Stimulated activated CD4-positive, alpha-beta T cell treated with anti-CD3 and anti-CD28 coated beads, Interleukin-12 subunit alpha, Interleukin-12 subunit beta, amount 100 ng/mL, for 48 hours (primary cell): ENCODE measurements around the gene RBM24.
A peak's percentile ranks its signal among the peaks of the same experiment; 100 is the strongest.

Experiments used
- DNase-seq, 3 donors: peaks; one replicate each; pipeline ENCODE4 v3.0.0-alpha.2; 2020; ENCODE audit warnings: low read depth in 2 of 3, low spot score in 1 of 3

RBM24 gene

DNA sequence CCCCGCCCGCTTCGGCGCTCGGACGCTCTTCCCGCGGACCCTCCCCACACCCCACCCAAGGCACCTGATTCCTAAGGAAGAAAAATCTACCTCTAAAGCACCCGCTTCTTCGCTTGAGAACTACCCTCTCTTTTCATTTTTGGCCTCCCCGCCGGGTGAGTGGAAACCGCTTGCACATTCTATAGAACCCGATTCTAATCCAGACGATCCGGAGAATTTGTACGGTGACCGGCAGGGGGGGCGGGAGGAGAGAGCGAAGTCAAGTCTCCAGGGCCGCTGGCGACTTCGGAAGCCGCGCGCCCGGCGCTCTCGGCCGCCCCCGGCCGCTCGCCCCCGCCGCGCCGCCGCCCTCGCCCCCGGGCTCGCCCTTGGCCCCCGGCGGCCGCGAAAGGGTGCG lies at the start of gene RBM24:
Gene RBM24, plus strand, starts transcription at position 262 of the 397 bp plus-strand sequence. CDS start 221 bp downstream, outside the sequence.
- DNase-seq, result peak; percentile 10 to 23 (median 15)

DNA sequence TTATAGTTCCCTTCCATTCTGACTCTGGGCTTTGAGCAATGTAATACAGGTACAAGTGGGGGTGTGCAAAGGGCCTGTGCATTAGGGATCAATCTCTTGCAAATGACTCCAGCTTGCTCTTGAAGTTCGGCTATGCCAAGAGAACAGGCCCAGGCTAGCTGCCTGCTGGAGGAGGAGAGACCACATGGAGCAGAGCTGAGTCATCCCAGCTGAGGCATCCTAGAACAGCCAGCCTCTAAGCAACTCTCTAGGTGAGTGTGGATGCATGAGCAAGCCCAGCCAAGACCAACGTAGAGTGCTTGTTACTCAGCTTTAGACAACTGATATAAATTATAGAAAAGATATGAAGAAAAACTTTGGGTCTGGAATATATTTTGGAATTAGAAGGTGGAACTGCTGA lies 47.6 kb upstream of the RBM24 start:
- no peak for DNase-seq

DNA sequence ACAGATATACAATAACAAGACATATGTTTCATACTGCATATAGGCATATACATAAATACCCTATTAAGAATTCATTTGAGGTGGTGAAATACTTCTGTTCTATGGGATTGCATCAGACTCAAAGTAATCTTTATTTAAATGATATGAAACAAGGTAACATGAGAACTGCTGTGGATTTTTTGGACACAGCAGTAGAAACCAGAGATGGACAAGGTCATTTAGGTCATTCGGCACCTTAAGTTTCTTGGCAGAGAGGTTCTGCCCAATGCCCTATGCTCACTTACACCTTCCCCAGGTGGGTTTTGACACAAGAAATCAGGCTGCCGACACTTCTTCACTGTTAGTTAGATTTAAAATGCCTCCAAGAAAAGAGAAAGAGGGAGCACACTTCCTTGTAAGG lies 43.9 kb upstream of the RBM24 start:
- no peak for DNase-seq

DNA sequence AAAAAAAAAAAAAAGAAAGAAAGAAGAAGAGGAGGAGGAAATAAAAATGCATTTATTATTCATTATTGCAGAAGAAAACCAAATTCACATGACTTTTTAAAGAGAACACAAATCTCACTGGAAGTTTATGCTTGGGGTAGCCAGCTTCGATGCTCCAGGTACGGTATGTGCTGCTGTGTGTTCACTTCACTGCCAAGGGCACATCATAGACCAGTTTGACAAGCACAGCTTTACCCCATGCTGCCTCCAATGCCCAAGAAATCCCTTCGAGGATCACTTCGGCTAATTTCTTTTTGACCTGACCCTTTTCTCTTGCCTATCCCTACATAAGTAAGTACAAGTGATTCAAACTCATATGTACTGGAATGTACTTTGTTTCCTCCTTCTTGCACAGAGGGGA lies 41.9 kb upstream of the RBM24 start:
- no peak for DNase-seq

DNA sequence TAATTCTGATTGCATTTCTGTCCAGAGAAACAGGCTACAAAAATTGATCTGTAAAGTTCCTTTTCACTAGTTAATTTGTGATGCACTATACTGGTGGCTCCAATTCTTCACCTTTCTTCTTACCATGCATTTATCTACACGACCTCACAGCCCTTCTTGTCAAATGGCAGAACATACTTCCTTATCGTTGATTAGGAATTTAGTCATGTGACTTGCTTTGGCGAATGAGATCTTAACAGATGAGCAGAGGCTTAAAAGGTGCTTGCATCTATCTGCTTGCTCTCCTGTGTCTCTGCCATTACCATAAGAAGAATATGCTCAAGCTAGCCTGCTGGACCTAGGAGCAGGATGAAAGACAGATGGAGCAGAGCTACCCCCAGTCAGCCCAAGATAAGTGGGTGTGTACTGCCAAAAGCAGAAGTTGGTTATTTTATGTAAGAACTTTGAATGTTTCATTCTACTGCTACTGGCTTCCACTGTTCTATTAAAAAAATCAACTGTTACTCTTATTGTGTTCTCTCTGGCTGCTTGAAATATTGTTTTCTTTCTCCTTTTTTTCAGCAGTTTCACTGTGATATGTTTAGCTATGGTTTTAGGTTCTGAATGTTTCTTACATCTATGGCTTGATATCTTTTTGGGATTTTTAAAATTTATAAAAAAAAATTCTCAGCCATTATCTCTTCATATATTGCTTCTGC lies 40.2 kb upstream of the RBM24 start:
- DNase-seq, result no peak

DNA sequence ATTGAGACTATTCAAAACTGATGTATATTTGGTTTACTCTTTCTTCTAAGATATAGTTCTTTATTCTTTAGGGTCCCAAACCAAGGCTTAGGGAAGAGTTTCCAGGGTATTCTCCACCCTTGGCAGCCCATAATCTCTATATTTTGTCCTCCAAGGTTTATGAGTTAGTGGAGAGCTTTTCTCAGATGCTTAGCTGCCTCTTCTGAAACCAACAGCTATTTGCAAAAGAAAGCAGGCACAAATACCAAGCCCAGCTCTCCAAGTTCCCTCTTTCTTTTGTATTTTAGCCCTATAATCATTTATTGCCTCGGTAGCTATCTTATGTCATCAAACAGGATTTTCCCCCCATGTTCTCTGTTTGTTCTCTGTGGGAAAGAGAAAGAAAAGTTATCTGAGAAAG lies 39.1 kb upstream of the RBM24 start:
- DNase-seq, result no peak

DNA sequence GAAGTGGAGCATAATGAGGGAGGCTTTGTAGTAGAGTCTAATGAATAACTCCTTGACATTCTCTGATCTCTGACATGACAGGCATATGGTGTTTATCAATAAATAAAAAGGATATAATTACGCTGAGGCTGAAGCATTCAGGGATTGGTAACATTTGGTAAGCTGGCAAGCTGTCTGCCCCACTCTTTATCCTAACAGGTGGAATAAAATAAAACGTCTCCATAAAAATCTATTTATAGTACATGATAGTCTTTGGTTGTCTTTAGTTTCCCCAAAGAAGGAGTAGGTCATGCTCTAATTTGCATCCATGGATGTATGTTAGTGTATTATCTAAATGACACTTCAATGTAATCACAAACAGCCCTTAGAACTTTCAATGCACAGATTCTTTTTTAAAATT lies 30.9 kb upstream of the RBM24 start:
- no peak for DNase-seq

DNA sequence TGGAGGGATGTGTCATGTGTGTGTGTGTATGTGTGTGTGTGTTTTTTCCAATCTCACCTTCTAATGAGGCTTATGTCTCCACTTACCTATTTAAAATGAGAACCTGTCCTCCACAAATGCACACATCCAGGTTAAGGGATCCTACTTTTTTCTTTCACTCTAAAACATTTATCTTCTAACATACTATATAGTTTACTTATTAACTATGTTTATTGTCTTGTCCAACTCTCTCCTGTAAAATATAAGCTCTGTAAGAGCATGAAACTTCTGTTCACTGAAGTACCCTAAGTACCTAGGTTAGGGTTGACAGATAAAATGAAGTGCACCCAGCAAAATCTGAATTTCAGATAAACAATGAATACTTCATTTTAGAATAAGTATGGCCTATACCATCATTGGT lies 29.2 kb upstream of the RBM24 start:
- DNase-seq, result no peak

DNA sequence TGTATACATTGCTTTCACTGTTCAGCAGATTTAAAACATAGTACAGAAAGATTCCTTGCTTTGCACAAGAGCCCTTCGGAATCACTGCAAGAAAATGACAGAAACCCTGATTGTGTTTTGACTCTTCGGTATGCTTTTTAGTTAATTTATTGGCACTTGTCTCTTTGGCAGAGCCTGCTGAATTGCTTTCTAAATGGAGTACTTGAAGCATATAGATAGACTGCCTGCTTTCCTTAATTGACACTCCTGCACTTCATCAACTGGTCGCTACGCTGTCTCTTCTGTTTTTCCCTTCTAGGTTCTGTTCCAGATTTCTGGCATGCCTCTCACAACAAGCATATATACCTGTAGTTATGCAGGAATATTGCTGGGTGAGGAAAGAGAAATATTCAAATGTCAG lies 22.4 kb upstream of the RBM24 start:
- DNase-seq, result no peak

DNA sequence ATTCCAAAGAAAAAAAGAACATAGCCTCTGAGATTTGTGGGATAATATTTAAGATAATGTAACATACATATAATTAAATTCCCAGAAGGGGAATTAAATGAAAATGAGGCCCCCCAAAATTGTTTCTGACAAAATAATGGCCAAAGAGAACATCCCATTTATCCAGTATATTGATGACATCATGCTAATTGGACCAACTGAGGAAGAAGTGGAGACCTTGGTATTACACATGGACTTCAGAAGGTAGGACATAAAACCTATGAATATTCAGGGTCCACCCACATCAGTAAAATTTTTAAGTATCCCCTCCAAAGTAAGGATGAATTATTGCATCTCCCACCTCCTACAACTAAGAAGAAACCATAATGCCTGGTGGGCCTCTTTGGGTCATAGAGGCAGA lies 15.6 kb upstream of the RBM24 start:
- DNase-seq, result no peak

DNA sequence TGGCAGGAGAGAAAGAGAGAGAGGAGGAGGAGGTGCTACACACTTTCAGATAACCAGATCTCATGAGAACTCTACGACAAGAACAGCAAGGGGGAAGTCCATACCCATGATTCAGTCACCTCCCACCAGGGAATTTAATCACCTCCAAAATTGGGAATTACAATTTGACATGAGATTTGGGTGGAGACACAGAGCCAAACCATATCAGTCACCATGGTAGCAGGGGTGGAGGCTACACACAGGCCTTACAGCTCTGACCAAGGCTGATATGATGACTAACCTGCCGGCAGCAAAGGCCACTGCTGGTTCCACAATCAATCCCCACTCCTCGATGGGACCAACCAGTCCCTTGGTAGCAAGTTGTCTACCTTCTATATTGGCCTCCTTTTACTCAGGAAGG lies 13.6 kb upstream of the RBM24 start:
- no peak for DNase-seq

DNA sequence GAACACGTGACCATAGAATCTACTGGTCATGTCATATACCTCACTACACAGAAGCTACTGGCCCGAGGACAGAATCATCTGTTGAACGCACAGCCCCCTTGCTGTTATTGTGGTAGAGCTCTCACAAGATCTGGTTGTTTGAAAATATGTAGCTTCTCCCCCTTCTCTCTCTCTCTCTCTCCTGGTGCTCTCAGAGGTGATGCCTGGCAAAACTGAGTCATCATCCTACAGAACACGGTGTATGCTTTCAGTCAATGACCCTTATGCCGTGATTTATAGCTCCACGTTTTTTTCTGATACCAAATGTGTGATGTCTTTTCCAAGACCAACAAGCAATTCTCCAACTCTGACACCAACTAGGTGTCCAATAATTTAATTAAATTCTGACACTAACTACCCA lies 13.0 kb upstream of the RBM24 start:
- no peak for DNase-seq

DNA sequence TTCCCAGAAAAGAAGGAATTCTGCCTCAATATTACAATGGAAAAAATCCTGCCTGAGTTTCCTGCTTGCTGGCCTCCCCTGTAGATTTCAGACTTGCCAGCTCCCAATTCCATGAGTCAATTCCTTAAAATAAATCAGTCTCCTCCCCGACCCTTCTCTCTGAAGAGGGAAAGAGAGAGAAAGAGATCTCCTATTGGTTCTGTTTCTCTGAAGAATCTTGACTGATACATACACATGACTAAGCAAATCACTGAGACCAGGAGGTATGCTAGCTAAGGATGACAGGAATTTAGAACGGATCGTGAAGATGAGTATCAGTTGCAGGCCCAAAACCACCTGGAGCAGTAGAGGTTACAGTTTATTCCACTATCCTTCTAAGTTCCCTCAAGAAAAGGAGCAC lies 11.3 kb upstream of the RBM24 start:
- no peak for DNase-seq

DNA sequence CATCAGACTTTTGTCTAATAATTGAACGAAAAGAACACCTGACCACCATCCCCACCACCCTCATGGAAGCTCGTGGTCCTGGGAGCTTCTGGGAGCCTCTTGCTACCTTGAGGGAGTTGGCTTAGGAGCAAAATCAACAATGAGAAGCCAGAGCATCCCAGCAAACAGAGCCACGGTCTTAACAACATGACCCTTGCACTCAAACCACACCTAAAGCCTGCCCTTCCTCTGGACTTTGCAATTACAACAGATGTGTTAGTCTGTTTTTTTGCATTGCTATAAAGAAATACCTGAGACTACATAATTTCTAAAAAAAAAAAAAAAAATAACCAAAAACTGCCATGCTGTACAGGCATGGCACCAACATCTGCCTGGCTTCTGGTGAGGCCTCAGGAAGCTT lies 9.5 kb upstream of the RBM24 start:
- DNase-seq, result no peak

DNA sequence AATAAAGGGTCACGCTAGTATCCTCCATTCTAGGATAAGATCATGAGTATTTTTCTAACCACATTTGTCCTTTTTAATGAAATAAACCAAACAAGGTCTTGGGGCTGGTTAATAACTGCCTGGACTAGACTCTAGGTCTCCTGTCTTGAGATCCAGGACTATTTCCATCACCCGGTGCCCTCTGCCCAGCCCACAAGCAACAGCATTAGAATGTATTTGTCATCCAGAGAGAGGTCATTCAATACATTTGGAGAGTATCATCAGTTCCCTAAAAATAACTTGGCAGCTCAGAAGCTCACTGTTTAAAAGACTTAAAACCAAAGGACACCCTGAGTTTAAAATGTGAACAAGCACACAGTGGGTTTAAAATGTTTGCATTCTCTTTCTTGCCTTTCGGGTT lies 4.4 kb upstream of the RBM24 start:
- DNase-seq, result no peak

DNA sequence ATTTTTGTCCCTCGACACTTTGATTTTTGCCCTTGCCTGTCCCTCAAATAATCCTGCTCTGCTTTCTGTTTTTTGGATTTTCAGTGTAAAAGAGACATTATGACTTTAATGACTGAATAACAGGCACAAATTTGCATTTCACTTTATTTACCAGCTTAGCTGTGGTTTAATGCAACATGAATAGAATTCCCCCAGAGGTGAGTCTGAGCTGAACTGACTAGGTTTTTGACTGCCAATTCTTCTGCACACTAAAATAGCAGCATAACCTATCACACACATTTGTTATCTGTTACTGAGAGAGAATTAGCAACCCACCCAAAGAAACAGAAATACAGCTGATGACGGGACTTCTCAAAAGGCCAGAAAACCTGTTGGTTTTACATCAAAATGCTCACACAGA lies 3.9 kb upstream of the RBM24 start:
- DNase-seq, result no peak

DNA sequence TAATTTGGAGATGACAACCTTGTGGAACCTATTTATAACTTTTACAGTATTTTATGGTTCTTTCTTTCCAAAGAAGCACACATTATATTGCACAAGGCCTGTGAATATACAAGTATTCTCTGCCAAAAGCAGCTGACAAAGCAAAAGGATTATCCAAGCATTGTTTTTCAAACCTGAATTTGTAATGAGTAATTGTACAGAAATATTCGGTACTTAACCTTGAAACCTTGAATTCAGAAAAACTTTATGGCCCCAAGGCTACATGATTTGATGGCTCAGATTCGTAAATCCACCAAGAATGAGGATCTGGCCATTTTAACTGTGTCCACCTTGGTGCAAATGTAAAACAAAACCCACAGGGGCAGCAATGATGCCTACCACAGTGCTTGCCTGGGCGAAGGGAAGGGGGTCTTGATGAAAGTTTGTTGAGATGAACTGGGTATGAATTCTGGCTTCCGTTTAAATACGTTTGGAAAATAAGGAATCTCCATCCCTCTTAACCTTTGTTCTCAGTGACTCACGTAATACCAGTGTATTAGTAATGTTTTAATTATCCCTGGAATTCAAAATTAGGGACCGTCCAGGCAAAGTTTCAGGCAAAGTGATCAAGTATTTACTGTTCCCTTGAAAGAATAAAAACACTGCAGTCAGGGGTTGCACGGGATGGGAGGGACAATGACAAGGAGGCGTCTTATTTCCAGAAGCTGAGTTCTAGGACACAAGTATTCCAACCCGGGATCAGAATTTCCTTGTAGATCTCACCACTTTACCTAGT lies 2.7 kb upstream of the RBM24 start:
- no peak for DNase-seq

DNA sequence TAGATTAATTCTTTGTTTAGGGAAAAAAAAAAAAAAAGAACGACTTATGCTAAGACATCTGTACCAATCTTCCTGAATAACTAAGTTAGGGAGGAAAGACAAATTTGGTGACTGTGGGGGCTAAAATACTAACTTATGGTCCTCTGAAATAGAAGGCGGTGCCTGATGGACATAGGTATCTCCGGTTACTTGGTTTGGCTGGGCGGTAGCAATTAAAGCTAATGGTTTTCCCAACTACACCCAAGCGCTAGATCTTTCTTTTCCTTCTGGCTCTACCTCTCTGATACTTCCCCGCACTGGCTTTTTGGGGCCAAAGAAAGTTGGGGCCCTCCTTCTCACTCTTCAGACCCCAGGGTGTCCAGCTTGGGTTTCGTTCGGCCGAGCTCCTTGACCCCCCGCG lies 1.0 kb upstream of the RBM24 start:
- no peak for DNase-seq

DNA sequence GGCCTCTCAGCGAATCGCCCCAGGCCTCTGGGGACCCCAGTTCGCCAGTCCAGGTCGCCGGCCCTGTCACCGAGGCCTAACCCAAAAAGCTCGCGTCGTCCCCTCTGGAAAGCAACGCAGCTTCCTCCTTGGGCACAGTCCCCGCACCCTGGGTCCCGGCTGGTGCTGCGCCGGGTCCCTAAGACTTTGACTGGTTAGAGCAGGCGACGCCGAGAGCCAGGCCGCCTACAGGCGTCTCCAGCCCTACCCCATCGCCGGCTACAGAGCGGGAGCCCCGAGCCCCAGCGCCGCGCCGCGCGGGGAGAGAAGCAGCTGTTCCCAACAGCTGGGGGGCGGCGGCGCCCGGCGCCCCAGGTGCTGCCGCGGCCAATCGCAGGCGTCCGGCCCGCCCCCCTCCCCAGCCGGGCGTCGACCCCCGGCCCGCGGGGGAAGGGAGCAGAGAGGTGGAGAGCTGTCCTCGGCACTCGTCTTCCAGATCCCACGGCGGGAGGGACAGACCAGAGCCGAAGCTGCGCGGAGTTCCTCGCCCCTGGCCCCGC lies 540 bp upstream of the RBM24 start:
- DNase-seq, result no peak

DNA sequence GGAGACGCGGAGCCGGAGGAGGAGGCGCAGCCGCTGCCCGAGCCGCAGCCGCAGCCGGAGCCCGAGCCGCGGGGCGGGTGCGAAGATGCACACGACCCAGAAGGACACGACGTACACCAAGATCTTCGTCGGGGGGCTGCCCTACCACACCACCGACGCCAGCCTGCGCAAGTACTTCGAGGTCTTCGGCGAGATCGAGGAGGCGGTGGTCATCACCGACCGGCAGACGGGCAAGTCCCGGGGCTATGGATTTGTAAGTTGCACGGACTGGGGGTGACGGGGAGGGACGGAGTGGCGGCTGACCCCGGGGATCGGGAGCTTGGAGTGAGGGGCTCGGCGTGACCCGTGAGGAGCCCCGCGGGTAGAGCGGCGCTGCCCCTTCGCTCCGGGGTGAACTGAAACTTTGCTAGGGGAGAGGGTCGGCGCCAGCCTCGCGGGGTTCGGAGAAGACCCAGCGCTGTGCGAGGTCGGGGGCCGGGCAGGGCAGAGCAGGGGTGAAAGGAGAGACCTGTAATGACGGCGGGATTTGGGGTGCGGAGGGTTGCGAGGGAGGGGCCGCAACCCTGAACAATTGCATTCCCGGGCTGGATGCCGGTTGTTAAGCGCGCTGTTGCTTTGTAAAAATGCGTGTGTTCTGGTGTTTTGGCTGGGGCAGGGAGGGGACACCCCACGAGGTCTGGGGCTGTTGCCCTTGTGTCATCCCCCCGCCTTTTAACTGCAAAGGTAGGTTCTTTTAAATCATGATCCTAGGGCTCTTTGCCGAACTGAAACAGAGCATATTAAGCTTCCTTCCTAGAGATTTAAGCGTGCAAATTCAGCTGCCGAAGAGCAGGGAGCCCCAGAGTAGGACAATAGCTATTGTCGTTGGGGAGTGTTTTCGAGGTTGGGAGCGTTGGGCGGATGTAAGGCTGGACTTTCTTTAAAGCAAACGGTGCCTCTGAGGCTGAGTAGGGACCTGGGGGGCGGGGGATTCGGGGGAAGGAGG lies 628 bp downstream of the RBM24 start:
- DNase-seq, result no peak

DNA sequence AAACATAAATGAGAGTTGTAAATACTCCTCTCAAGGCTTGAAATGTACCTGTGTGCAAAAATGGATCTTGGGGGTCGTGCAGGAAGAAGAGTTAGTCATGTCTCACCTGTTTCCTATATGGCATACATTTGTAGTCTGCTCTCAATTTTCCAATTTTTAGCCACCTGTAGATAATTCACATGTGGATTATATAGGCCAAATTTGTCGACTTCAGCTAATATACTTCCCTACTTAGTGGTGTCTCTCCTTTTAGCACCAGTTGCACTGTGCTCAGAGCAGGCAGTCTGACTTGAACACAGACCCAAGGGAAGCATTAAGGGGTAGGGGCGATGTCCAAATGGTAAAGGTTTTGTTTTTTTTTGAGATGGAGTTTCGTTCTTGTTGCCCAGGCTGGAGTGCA lies 1.9 kb downstream of the RBM24 start:
- DNase-seq, result no peak
